GM12892 (cell line): Measurements from ENCODE around the gene NFU1.

Experiments
- DNase-seq: peaks from one replicate; pipeline ENCODE4 v3.0.0; 2011; ENCODE audit not compliant: insufficient read length
- FAIRE-seq: peaks from 2 replicates; lab custom pipeline; 2011; peaks lifted over from hg19 to GRCh38; lab: Jason Lieb, UNC
- POLR2A ChIP-seq: IDR thresholded peaks from 2 replicates; pipeline ENCODE4 v1.6.1; 2011; ENCODE audit warnings: low read depth, low read length, control low read depth
- POLR2AphosphoS5 ChIP-seq: IDR thresholded peaks from 2 replicates; pipeline ENCODE4 v1.6.1; 2011; ENCODE audit warnings: low read depth, low read length, control low read depth
- TAF1 ChIP-seq: IDR thresholded peaks from 2 replicates; pipeline ENCODE4 v1.6.1; 2011; ENCODE audit warnings: low read depth, mild to moderate bottlenecking, control low read depth, low read length, borderline replicate concordance

NFU1 gene

GRCh38 chr2:69353360-69353759, 83.9 kb downstream of the NFU1 start:
- DNase-seq (no peak), FAIRE-seq (no peak)
- TF ChIP-seq POLR2AphosphoS5: no peak
- TF ChIP-seq POLR2A: no peak
- no peak for TF ChIP-seq TAF1

- DNase-seq (no peak), FAIRE-seq (no peak)
- no peak for TF ChIP-seq POLR2A
- no peak for TF ChIP-seq POLR2AphosphoS5
- no peak for TF ChIP-seq TAF1
These were observed 88.5 kb downstream of the NFU1 start for GRCh38 chr2:69348781-69349180.
